Stimulated activated CD8-positive, alpha-beta memory T cell treated with anti-CD3 and anti-CD28 coated beads, Interleukin-15, amount 100 ng/mL, for 24 hours (primary cell): ENCODE measurements around the gene ZNF184.

Source experiments
- DNase-seq: peaks from one replicate; pipeline ENCODE4 v3.0.0-alpha.2; 2020; ENCODE audit warnings: low read depth

ZNF184 gene

DNA sequence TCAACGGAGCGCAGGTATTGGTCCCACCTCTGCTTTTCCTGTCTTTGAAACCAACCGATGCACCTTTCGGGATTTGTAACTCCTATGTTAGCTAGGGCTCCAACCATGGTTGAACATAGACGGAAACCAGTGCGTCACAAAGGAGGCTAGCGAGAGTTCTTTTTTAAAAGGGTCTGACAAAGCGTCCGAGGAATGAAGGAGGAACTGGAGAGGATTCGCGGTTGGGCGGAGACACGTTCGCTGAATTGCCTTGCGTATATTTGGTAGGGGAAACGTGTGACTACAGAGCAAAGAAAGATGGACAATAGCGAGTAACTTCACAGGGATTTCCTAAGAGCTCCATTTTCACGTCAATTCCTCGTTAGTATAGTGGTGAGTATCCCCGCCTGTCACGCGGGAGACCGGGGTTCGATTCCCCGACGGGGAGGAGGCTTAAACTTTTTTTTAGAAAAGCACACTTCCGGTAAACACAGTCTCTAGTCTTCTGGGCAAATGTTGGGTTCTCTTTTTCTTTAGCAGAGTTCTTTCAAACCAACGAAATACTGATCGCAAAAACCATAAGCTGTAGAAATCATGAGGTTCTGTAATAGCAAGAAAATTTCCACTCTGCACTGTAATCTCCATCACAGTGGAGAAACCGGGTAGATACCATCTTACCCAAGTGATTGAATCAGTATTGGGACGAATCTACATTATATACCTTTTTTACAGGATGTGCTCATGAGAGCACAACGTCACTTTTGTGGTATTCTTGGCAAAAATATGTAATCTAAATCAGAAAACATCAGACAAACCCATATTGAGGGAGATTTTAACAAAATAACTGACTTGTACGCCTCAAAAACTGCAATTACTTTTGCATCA is 6.6 kb upstream of the ZNF184 start:
- peak; percentile 66 for DNase-seq

DNA sequence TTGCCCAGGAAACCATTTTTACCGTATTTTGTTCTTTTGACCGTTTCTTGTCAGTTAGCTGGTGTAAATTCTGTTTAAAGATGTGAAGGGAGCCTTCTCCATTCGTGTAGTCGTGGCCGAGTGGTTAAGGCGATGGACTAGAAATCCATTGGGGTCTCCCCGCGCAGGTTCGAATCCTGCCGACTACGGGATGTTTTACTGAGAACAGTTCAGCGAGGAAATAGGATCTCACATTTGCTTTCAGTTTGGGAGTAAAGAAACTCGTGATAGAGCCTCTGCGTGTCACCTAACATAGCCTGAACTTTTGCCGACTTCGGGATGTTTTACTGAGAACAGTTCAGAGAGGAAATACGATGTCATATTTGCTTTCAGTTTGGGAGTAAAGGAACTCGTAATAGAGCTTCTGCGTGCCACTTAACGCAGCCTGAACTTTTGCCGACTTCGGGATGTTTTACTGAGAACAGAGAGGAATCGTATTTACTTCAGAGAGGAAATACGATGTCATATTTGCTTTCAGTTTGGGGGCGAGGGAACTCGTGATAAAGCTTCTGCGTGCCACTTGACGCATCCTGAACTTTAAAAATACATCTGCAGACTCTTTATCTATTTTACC is 5.9 kb upstream of the ZNF184 start:
- peak; percentile 70 for DNase-seq

DNA sequence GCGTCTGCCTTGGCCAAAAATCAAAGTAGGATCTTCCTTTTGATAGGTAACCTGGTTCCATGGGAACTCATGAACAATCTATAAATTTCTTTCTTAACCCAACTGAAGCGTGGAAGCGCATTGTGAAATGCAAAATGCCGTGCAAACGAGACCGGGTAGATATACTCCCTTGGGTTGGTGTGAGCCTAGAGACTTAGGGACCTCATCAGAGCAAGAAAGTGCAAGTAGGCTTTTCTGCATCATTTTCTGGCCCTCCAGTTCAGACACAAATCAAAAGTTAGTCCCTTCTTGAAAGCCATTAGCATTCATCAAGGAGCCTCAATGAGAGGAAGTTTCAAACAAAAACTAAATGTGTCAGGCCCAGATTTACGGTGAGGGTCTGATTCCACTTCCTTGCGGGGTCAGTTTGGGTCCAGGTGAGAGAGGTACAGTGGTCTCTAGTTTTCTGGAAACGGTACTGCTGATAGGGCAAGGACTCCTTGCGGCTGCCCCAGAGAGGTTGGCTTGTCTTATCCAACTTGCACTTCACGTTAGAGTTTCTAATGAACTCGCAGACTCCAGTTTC is 5.3 kb upstream of the ZNF184 start:
- DNase-seq: no peak

DNA sequence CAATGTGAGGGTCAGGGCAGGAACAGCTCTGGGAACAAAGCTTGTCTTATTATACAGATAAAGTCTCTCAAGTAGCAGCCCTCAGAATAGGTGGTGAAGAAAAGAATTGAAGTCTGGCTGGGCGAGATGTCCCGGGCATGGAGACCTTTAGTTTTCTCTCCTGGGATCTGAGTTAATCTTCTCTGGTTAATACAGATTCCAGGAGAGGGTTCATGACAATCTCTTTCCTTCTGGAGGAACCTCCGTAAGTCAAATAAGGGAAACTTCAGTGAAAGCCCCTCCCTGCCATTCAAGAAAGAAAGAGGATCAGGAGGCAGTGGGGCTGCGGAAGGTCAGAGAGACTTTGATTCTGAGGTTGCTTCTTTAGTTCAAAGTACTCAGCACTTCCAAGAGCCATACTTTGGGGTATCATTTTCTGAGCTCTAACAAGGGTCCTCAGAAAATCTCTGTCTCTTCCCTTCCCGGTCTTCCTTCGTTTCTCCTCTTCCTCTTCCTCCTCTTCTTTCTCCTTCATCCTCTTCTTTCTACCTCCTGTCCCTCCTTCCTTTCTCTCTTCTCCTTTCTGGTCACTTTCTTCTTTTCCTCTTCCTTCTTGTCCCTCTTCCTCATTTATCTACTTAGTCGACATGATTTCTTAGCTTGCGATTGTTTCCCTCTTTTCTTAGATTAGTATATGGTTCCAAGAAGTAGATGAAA is 4.6 kb upstream of the ZNF184 start:
- DNase-seq: no peak

DNA sequence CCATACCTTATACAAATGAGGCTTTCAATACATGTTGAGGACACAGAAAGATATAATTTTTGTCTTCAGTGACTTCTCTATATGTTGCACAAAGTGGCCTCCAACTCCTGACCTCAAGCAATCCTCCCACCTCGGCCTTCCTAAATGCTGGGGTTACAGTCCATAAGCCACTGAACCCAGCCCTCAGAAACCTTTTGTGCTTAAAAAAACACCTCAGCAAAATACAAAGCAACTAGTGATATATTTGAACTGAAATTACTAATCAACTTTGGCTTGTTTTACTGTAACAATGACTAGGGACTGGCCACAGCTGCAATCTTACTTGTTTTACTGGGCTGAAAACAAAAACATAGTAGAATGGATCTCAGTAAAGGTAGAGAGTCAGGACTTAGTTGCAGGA is 3.2 kb upstream of the ZNF184 start:
- DNase-seq: no peak

DNA sequence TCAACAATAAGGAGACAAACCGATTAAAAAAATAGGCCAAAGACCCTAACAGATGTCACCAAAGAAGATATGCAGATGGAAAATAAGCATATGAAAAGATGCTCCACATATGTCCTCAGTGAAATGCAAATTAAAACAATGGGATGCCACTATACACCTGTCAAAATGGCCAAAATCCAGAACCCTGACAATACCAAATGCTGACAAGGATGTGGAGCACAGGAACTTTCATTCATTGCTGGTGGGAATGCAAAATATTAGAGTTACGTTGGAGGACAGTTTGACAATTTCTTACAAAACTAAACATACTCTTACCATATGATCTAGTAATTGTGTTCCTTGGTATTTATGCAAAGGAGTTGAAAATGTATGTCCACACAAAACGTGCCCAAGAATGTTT is 1.8 kb upstream of the ZNF184 start:
- no peak for DNase-seq

DNA sequence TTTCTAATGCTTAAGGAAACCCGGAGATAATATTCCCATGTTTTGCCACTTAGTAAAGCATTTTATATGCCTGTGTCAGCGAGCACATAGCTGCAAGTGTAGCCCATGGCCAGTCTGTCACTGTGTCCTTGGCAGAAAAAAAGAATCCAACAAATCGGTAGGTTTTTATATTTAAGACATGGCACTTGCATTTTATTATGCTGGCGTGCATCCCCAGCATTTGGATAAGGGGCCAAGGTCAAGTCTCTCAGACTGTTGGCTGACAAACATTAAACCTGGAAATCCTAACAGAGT is 1.2 kb upstream of the ZNF184 start:
- DNase-seq: no peak

DNA sequence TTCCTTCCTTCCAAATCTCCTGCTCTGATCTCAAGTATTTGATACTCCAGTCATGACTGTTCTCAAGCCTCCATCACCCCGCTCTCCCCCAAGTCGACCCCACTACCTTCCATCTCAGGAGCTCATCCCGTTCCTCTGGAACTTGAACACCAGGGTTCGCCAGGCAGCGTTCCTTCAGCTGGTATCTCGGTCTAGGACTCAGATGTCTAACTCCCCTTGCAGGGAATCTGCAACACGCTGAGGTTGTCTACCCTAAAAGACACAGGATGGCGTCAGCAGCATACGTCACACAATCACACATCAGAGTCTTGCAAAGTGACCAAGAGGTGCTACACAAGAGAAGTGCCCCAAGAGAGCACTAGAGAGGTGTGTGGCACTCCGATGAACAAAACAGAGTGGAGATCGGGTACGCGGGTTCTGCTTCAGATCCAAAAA is 706 bp downstream of the ZNF184 start:
- DNase-seq: peak; percentile 18

DNA sequence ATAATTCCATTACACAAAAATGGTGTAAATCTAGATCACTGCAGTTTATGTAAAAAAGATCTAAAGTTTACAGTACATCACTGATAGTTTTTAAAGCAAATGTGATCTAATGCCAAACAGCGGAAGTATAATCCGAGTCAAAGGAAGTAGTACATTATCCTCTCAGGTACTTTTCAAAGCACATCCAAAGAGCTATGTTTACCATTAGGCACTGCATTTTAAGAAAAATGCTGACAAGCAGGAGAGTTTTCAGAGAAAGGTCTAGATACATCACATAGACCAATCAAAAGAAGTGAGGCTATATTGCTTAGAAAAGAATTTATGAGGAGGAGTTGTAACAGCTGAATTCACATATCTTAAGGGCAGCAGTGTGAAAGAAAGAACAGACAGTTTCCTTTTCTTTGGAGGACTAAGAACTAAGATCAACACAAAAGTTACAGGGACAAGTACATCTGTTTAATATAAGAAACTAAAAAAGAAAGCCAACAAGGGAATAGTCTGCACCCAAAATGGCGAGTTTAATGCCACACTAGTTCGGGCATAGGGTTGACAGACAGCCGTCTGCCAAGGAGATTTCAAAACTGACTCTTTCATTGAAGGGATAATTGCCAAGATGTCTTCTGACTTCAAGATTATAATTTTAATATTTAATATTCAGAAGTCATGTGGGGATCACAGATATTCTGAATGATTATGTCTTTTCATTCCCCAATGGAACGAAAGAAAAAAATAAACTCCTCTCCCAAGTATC is 1.4 kb downstream of the ZNF184 start:
- no peak for DNase-seq

DNA sequence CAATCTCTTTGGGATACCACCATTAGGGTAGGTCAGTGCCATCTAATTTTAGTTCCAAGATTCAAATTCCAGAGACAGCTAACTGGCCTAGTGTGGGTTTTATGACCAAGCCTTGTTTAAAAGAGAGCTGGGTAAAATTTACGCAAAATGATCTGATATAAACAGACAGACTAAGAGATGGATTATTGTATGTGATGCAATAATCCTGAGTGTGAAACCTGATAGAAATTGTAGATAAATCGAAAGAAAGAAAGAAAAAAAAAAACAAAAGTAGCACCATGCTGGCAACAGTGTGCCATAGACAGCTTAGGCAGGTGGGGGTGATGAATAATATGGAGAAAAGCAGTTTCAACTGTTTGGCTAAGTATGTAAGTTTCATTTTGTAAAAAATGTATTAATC is 2.9 kb downstream of the ZNF184 start:
- no peak for DNase-seq

DNA sequence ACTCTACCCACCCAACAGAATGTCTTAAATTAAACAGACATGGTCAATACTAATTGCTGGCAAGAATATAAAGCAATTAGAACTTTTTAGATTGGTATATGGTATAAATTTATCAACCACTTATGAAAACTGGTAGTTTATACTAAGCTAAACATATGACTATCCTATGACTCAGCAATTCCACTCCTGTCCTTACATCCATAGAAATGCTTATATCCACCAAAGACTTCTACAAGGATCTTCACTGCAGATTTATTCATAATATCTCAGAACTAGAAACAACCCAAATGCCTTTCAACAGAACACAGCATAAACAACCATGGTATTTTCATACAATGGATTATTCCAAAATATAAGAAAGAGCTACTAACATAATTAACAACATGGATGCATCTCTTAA is 4.6 kb downstream of the ZNF184 start:
- DNase-seq: no peak

DNA sequence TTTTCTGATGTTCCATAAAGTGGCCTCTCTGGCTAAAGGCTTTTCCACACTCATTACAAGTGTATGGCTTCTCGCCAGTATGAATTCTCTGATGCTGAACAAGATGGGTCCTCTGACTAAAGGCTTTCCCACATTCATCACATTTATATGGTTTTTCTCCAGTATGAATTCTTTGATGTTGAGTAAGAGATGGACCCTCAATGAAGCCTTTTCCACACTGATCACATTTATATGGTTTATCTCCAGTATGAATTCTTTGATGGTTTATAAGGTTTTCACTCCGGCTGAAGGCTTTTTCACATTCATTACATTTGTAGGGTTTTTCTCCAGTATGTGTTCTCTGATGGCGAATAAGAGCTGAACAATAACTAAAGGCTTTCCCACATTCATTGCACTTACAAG is 20.4 kb downstream of the ZNF184 start:
- DNase-seq: no peak

DNA sequence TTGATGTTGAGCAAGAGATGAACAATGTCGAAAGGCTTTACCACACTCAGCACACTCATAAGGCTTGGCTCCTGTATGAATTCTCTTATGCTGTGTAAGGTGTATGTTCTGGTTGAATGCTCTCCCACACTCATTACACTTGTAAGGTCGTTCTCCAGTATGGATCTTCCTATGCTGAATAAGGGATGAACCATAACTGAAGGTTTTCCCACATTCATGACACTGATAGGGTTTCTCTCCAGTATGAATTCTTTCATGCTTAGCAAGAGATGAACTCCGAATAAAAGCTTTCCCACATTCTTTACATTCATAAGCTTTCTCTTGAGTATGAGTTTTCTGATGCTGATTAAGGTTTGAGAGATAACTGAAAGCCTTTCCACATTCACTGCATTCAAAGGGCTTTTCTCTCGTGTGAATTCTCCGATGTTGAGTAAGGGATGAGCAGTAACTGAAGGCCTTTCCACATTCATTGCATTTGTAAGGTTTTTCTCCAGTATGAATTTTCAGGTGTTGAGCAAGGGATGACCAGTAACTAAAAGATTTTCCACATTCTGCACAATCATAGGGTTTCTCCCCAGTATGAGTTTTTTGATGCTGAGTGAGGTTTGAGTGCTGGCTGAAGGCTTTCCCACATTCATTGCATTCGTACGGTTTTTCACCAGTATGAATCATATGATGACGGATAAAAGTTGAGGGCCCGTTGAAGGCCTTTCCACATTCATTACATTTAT is 21.1 kb downstream of the ZNF184 start:
- DNase-seq: no peak

DNA sequence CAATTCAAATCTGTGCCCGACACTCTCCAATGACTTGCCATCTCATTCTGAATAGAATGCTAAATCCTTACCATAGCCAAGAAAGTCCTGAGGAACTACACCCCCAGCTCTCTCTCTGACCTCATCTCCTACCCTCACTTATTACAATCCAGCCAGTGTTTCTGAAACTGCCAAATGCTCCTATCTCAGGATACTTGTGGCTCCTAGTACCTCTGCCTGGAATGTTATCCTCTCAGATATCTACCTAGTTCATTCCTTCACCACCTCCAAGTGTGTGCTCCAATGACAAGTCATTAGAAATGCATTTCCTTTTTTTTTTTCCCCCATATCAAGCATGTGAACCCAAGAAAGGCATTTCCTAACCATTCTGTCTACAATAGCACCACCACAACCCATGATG is 24.4 kb downstream of the ZNF184 start:
- DNase-seq: no peak

DNA sequence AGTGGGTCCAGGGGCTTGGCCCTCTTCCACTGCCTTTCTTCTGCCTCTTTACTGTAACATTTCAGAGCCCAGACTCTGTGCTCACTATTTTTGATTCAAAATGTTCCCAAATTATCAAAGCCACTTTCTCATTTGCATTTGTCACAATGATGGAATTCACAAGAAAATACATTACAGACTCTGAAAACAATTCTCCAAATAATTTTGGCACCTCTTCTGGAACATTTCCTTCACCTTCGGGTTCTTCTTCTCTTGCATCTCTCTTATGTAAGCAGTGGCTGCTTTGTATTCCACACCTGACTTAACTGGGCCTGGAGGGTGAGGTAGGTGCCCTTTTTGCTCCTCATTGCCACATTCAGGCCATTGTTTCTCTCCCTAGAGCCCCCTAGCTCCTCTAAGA is 30.0 kb downstream of the ZNF184 start:
- no peak for DNase-seq

DNA sequence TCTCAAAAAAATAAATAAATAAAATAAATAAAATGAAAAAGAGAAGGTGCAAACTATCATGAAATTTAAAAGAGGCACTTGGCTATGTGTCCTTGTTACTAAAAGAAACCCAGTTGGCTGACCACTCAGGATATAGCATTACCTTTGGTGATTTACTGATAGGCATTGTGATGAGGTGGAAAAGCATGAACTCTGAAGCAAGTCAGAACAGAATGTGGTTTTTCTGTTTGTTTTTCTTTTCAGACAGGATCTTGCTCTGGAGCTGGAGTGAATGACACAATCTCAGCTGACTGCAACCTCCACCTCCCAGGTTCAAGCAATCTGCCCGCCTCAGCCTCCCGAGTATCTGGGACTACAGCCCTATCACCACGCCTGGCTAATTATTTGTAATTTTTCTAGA is 31.9 kb downstream of the ZNF184 start:
- no peak for DNase-seq

DNA sequence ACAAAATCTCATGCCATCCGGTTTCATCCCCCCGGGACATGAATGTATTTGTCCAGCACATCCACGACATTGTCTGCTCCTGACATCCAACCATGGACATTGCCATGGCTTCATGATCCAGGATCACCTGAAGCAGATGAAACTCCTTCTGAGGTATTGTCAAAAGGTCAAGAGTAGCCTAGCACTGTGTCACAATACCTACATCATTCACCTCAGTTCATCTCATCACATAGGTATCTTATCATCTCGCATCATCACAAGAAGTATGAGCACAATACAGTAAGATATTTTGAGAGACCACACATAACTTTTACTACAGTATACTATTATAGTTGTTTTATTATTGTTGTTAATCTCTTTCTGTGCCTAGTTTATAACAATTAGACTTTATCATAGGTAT is 33.5 kb downstream of the ZNF184 start:
- DNase-seq: no peak

DNA sequence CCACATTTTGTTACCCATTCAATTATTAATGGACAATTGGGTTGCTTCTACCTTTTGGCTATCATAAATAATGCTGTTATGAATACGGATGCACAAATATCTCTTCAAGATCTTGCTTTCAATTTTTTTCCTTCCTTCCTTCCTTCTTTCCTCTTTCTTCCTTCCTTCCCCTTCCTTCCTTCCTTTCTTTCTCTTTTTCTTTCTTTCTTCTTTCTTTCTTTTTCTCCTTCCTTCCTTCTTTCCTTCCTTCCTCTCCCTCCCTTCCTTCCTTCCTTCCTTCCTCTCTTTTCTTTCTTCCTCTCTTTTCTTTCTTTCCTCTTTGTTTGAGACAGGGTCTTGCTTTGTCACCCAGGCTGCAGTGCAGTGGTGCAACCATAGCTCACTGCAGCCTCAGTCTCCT is 39.2 kb downstream of the ZNF184 start:
- no peak for DNase-seq

DNA sequence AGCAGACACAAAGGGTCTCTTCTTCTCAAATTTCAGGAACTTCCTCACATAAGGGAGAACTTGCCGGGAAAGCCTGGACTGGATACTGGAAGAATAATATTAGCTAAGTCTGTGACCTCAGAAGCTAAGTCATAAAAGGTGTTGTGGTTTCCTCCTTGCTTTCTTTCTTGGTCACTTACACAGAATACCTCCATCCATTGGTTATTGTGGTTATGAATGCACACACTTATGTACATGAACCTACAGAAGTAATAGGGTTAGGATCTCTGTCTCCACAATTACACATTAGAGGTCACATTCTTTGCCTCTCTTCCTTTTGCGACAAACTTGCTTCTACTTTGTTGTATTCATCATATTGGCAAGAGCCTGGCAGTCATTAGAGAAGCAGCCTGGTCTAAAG is 43.9 kb downstream of the ZNF184 start:
- DNase-seq: no peak

DNA sequence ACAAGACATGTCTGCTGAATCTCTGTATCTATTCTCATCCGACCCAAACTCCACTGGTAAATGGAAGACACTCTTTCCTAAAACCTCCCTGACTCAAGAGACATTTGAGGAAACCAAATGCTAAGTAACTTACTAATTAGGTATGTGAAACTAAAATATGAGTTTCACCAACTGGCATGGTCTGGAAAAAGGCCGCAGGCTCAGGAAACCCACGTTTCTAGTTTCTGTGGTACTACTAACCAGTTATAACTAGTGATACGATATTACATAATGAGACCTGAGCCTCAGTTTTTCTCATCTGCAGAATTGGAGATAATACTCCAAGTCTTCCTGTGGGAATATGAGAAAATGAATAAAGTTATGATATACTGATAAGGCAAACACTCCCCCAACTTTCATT is 44.4 kb downstream of the ZNF184 start:
- no peak for DNase-seq

DNA sequence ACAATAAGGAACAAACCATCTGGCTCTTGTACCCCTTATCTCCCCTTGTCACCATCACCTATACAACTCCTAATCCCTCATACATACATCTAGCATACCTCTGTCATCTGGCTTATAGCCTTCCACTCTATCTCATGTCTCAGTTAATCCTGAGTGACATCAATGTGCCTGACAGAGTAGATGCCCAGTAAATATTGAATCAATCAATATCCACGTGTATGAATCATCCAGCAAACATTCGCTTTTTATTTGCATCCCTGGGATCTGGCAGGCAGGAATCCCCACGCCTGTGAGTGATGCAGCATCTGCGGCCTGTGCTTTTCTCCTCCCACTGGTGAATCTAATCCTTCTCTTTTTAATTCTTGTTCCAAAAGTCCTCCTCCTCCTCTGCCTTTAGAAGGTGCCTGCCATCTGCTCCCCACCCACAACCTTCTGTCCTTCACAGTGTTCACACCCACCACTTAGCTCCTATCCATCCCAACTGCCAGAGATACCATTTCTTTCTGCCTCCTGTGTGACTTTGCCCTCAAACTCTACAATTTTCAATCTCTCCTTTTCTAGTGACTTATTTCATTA is 46.8 kb downstream of the ZNF184 start:
- no peak for DNase-seq
